DND-41 (cell line): Measurements from ENCODE around the gene ARHGEF17.

ENCODE experiments used
- ATAC-seq: fragments of 200-7000 bp; cut with Tn5 transposase; 3 replicates; pipeline ENCODE4 v1.9.1; 2021; ENCODE audit warnings: low read depth; ENCODE audit not compliant: insufficient read depth
- DNase-seq: peaks from one replicate; pipeline ENCODE4 v3.0.0-alpha.2; 2020
- H2AFZ ChIP-seq: 2 replicates; pipeline ENCODE4 v1.6.0; 2012; ENCODE audit warnings: low read depth, low read length
- H3K27ac ChIP-seq: 2 replicates; pipeline ENCODE4 v1.5.1; 2012; ENCODE audit warnings: low read length, inconsistent platforms
- H3K27me3 ChIP-seq: fragments of 200-600 bp; sonication (generic); 2 replicates; pipeline ENCODE4 v1.6.0; 2012; ENCODE audit warnings: low read length, mild to moderate bottlenecking, inconsistent platforms; ENCODE audit not compliant: insufficient read depth, poor library complexity
- H3K36me3 ChIP-seq: 2 replicates; pipeline ENCODE4 v1.5.1; 2012; ENCODE audit warnings: low read length, inconsistent platforms; ENCODE audit not compliant: insufficient read depth
- H3K4me1 ChIP-seq: 2 replicates; pipeline ENCODE4 v1.5.1; 2012; ENCODE audit warnings: mild to moderate bottlenecking, low read length; ENCODE audit not compliant: insufficient read depth
- H3K4me2 ChIP-seq: 2 replicates; pipeline ENCODE4 v1.6.0; 2012; ENCODE audit warnings: mild to moderate bottlenecking, moderate library complexity, low read length, inconsistent platforms; ENCODE audit not compliant: insufficient read depth
- H3K4me3 ChIP-seq, 2 experiments: fragments of 200-600 bp in 1 of 2; shearing (Covaris generic) in 1 of 2; 2 replicates each; pipeline ENCODE4 v1.5.1; 2012 to 2016; ENCODE audit warnings: inconsistent platforms in 2 of 2, low read length in 2 of 2, mild to moderate bottlenecking in 2 of 2, low read depth in 1 of 2, moderate library complexity in 1 of 2
- H3K79me2 ChIP-seq: 2 replicates; pipeline ENCODE4 v1.6.0; 2012; ENCODE audit warnings: low read length, inconsistent platforms; ENCODE audit not compliant: insufficient read depth
- H3K9ac ChIP-seq: 2 replicates; pipeline ENCODE4 v1.6.0; 2012; ENCODE audit warnings: low read depth, mild to moderate bottlenecking, inconsistent platforms, low read length, moderate library complexity
- H3K9me3 ChIP-seq: 2 replicates; pipeline ENCODE4 v1.5.1; 2012; ENCODE audit warnings: low read length, moderate library complexity, mild to moderate bottlenecking, inconsistent platforms; ENCODE audit not compliant: insufficient read depth, severe bottlenecking
- H4K20me1 ChIP-seq: 2 replicates; pipeline ENCODE4 v1.6.0; 2012; ENCODE audit warnings: low read length; ENCODE audit not compliant: insufficient read depth
- EZH2 ChIP-seq: IDR thresholded peaks from 3 replicates; pipeline ENCODE4 v1.6.1; 2012; ENCODE audit warnings: borderline replicate concordance, low read depth, mild to moderate bottlenecking, moderate library complexity, low read length, inconsistent platforms; ENCODE audit not compliant: severe bottlenecking
- TF ChIP-seq, protein P1 (sequence below): IDR thresholded peaks from 2 replicates; pipeline ENCODE4 v1.5.1; 2012; ENCODE audit warnings: borderline replicate concordance, low read length, moderate library complexity, mild to moderate bottlenecking; ENCODE audit not compliant: poor library complexity, severe bottlenecking; ENCODE audit errors: extremely low read depth

ARHGEF17 gene

DNA sequence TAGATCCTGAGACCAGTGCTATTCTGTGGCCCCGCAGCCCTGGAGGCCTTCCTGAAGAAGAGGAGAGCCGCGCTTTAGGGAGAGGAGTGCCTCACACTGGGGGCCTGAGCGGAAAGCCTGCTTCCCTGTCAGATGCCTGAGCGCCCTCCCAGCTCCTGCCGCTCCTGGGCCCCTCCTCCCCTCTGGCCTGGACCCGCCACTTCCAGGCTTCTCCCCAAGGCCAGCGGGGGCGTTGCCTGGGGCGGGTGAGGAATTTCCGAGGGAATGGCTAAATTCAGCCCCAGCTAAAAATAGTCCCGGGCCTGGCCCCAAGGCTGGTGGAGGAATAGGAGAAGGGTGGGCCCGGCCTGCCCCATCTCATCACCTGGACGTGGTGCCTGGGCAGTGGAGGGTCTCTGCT, 15.4 kb downstream of the ARHGEF17 start:
- no peak for TF ChIP-seq EZH2
- TF ChIP-seq, protein P1, sequence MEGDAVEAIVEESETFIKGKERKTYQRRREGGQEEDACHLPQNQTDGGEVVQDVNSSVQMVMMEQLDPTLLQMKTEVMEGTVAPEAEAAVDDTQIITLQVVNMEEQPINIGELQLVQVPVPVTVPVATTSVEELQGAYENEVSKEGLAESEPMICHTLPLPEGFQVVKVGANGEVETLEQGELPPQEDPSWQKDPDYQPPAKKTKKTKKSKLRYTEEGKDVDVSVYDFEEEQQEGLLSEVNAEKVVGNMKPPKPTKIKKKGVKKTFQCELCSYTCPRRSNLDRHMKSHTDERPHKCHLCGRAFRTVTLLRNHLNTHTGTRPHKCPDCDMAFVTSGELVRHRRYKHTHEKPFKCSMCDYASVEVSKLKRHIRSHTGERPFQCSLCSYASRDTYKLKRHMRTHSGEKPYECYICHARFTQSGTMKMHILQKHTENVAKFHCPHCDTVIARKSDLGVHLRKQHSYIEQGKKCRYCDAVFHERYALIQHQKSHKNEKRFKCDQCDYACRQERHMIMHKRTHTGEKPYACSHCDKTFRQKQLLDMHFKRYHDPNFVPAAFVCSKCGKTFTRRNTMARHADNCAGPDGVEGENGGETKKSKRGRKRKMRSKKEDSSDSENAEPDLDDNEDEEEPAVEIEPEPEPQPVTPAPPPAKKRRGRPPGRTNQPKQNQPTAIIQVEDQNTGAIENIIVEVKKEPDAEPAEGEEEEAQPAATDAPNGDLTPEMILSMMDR: no peak
- H3K9me3 ChIP-seq: no peaks in the 10 kb centered on the region
- no peak overlapping the region for H2AFZ ChIP-seq
- ATAC-seq (no peak), DNase-seq (no peak)
- no peak overlapping the region for H3K9ac ChIP-seq
- no peak overlapping the region for H3K27ac ChIP-seq
- no peak overlapping the region for H3K4me2 ChIP-seq
- no peak overlapping the region for H3K4me3 ChIP-seq
- no peaks in the 10 kb centered on the region for H3K79me2 ChIP-seq
- H3K27me3 ChIP-seq: no peaks in the 10 kb centered on the region
- H3K36me3 ChIP-seq: no peaks in the 10 kb centered on the region
- H3K4me1 ChIP-seq: peaks cover 14% of the 10 kb centered on the region
- no peaks in the 10 kb centered on the region for H4K20me1 ChIP-seq

GRCh38 chr11:73324116-73324515, 16.0 kb downstream of the ARHGEF17 start:
- H3K4me2 ChIP-seq: no peak overlapping the region

DNA sequence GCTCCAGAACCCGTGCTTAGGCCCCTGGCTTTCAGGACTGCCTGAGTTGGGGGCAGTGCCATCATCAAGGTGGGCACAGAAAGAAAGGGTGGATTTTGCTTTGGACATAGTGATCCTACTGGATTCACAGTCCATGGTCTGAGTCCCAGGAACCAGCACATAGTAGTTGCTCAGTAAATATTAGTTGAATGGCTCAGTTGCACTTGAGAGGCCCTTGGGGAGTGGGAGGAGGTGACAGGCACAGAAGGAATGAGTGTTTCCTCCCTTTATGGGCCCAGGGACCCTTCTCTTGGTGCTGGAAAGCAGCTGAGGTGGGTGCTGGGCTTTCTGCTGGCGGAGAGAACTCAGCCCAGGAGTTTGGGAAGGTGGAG, 16.6 kb downstream of the ARHGEF17 start:
- no peaks in the 10 kb centered on the region for H3K9me3 ChIP-seq
- no peak overlapping the region for H2AFZ ChIP-seq
- no peak overlapping the region for H3K9ac ChIP-seq
- no peaks in the 10 kb centered on the region for H3K27me3 ChIP-seq
- no peak overlapping the region for H3K4me3 ChIP-seq
- H3K79me2 ChIP-seq: no peaks in the 10 kb centered on the region
- H3K4me2 ChIP-seq: no peak overlapping the region
- no peaks in the 10 kb centered on the region for H4K20me1 ChIP-seq
- H3K27ac ChIP-seq: no peak overlapping the region
- H3K4me1 ChIP-seq: peaks cover 14% of the 10 kb centered on the region
- DNase-seq: no peak
- TF ChIP-seq, protein P1: no peak
- no peak for TF ChIP-seq EZH2
- H3K36me3 ChIP-seq: no peaks in the 10 kb centered on the region
- no peak for ATAC-seq

More at GRCh38 chr11:73324116-73324515, 16.0 kb downstream of the ARHGEF17 start:
- DNase-seq: no peak
- H3K27me3 ChIP-seq: no peaks in the 10 kb centered on the region
- no peak for TF ChIP-seq EZH2
- TF ChIP-seq, protein P1: no peak
- no peaks in the 10 kb centered on the region for H3K36me3 ChIP-seq
- H3K27ac ChIP-seq: no peak overlapping the region
- no peaks in the 10 kb centered on the region for H4K20me1 ChIP-seq
- no peaks in the 10 kb centered on the region for H3K9me3 ChIP-seq
- H3K9ac ChIP-seq: no peak overlapping the region
- peaks cover 14% of the 10 kb centered on the region for H3K4me1 ChIP-seq
- H2AFZ ChIP-seq: no peak overlapping the region
- no peak for ATAC-seq
- no peak overlapping the region for H3K4me3 ChIP-seq
- H3K79me2 ChIP-seq: no peaks in the 10 kb centered on the region
